Measurements from ENCODE around the gene CEP20.
A peak's percentile ranks its signal among the peaks of the same experiment; 100 is the strongest.

Gene CEP20

DNA sequence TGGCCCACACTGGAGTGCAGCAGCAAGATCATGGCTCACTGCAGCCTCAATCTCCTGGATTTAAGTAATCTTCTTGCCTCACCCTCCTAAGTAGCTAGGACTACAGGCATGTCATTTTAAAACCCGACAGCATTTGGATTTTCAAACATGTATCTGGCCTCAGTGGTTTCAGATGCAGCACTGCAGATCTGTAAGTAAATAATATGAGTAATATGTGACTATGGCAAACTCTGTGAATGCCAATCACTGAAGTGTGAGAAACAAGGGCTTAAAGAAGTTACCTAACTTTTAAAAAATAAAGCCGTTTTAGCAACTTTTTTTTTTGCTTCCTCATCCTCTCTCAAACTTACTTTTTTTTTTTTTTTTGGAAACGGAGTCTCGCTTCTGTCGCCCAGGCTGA lies 11.9 kb downstream of the CEP20 start:
- TF ChIP-seq, protein P1, sequence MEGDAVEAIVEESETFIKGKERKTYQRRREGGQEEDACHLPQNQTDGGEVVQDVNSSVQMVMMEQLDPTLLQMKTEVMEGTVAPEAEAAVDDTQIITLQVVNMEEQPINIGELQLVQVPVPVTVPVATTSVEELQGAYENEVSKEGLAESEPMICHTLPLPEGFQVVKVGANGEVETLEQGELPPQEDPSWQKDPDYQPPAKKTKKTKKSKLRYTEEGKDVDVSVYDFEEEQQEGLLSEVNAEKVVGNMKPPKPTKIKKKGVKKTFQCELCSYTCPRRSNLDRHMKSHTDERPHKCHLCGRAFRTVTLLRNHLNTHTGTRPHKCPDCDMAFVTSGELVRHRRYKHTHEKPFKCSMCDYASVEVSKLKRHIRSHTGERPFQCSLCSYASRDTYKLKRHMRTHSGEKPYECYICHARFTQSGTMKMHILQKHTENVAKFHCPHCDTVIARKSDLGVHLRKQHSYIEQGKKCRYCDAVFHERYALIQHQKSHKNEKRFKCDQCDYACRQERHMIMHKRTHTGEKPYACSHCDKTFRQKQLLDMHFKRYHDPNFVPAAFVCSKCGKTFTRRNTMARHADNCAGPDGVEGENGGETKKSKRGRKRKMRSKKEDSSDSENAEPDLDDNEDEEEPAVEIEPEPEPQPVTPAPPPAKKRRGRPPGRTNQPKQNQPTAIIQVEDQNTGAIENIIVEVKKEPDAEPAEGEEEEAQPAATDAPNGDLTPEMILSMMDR (IDR thresholded peaks at IDR 0.05; ENCODE audit: control insufficient read depth, extremely low read depth, insufficient read depth) = no peak
- DNase-seq (ENCODE audit: low read depth) = no peak
- H3K4me3 ChIP-seq (ENCODE audit: low read depth, low read length) = no peak overlapping the region

DNA sequence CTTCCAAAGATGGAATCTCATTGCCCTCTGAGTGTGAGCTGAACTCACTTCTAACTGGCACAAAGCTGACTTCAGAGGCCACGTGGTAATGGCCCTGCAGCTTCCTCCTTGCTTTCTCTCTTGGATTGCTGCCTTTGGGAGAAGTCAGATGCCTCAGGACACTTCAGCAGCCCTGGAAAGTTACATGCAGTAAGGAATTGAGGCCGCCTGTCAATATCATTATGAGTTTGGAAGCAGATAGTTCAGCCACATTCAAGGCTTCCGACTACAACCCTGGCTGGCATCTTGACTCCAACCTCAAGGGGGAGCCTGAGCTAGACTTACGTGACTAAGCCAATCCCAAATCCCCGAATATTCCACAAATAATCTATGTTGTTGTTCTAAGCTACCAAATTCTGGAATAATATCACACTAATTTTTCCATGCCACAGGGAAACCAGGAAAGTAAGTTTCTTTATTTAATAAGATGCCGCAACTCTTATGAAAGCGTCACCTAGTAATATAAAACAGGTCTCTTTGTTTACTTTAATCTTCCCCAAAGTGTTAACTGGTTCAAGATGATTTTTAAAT lies 13.6 kb downstream of the CEP20 start:
- TF ChIP-seq, protein P1 (IDR thresholded peaks at IDR 0.05; ENCODE audit: control insufficient read depth, extremely low read depth, insufficient read depth) = peak; percentile 64
- H3K4me3 ChIP-seq (ENCODE audit: low read depth, low read length) = no peak overlapping the region
- DNase-seq (ENCODE audit: low read depth) = peak; percentile 67

- TF ChIP-seq, protein P1 (IDR thresholded peaks at IDR 0.05; ENCODE audit: control insufficient read depth, extremely low read depth, insufficient read depth) = no peak
- no peak overlapping the region for H3K4me3 ChIP-seq (ENCODE audit: low read depth, low read length)
These were observed 14.7 kb downstream of the CEP20 start for GRCh38 chr16:15873737-15874136.

GRCh38 chr16:15873301-15873700 lies 15.1 kb downstream of the CEP20 start:
- DNase-seq (ENCODE audit: low read depth) = no peak
- TF ChIP-seq, protein P1 (IDR thresholded peaks at IDR 0.05; ENCODE audit: control insufficient read depth, extremely low read depth, insufficient read depth) = no peak
- H3K4me3 ChIP-seq (ENCODE audit: low read depth, low read length) = no peak overlapping the region

More at GRCh38 chr16:15873737-15874136, 14.7 kb downstream of the CEP20 start:
- no peak for DNase-seq (ENCODE audit: low read depth)

DNA sequence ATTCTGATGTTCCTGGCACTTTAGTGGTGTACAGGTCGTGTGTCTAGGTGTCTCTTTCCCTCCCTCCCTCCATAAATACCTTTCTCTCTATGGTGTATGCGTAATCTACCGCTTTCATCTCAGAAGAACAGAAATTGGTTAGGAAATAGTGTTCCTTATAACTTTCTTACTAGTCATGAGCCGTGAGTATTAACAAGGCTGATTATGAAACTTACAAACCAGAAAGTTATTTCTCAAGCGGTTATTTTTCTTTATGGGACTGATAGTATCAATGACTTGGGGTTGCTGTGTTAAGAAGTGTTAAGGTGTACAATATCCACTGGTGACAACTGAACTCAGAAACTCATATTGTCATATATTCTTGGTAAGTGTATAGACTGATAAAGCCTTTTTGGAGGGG lies 18.4 kb downstream of the CEP20 start:
- H3K4me3 ChIP-seq (ENCODE audit: low read depth, low read length) = no peak overlapping the region
- DNase-seq (ENCODE audit: low read depth) = no peak
- TF ChIP-seq, protein P1 (IDR thresholded peaks at IDR 0.05; ENCODE audit: control insufficient read depth, extremely low read depth, insufficient read depth) = no peak

DNA sequence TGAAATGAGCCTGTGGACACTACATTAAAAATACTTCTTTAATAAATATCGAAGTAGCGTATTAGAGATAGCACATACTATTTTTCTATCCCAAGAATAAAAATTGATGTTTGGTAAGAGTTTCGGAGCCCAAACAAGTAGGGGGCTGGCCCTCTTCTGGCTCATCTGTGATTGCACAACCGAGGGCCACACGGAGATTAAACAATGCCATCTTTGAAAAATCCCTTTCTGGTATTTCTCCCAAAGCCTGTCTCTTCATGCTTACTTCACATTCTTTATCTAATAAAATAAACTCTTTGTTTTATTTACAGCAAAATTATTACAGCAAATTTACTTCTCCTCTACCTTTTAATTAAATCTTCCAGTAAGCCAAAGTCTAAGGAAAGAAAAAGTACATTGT lies 22.0 kb downstream of the CEP20 start:
- DNase-seq (ENCODE audit: low read depth) = no peak
- TF ChIP-seq, protein P1 (IDR thresholded peaks at IDR 0.05; ENCODE audit: control insufficient read depth, extremely low read depth, insufficient read depth) = no peak
- H3K4me3 ChIP-seq (ENCODE audit: low read depth, low read length) = no peak overlapping the region

GRCh38 chr16:15865742-15866141 lies 22.7 kb downstream of the CEP20 start:
- DNase-seq (ENCODE audit: low read depth) = no peak
- H3K4me3 ChIP-seq (ENCODE audit: low read depth, low read length) = no peak overlapping the region
- TF ChIP-seq, protein P1 (IDR thresholded peaks at IDR 0.05; ENCODE audit: control insufficient read depth, extremely low read depth, insufficient read depth) = no peak

Measured in LNCaP clone FGC (cell line).